Gastroesophageal sphincter (tissue), 3 donors: Measurements from ENCODE around the gene MRPL55.

ENCODE experiments used
- CTCF ChIP-seq, 4 experiments: fragments of 200-600 bp in 2 of 4; fragments of 450-650 bp in 2 of 4; sonication (generic) in 1 of 4; IDR thresholded peaks; one replicate each; pipeline ENCODE4 v1.5.1; 2017 to 2019; ENCODE audit warnings: antibody characterized with exemption in 4 of 4, mild to moderate bottlenecking in 2 of 4, moderate library complexity in 2 of 4
- POLR2A ChIP-seq, 2 donors: fragments of 450-650 bp; IDR thresholded peaks; one replicate each; pipeline ENCODE4 v1.6.1; 2017; ENCODE audit warnings: antibody characterized with exemption in 2 of 2, mild to moderate bottlenecking in 2 of 2, moderate library complexity in 1 of 2

- TF ChIP-seq CTCF (IDR thresholded peaks at IDR 0.05) (no peak), POLR2A (IDR thresholded peaks at IDR 0.05) (no peak)
Observed at GRCh38 chr1:228108055-228108690, 926 bp downstream of the MRPL55 start.
